Muscle of arm (tissue), 14 donors: ENCODE data around the gene ANTKMT. TPM values are rescaled to one million over a fixed set of nuclear protein-coding genes. Genes with fewer than 3 reads are reported as not detected.

ENCODE experiments used
- DNase-seq: peaks from one replicate; pipeline ENCODE4 v3.0.0-alpha.2; 2013
- long read RNA-seq, 11 donors: transcript quantifications; one replicate each; lab custom pipeline, GENCODE V29; 2026
- polyA plus RNA-seq, 12 donors: library from polyadenylated mRNA; unstranded; fragments of 120-200 nt; gene quantifications; one replicate each; pipeline ENCODE4 v1.2.1, GENCODE V29; 2013; ENCODE audit not compliant: insufficient read length in 12 of 12

The ANTKMT gene
- 10 to 100 TPM in 5 of 12 donors, 1 to 10 TPM in 6, not detected in 1; 4.9 to 25.5 (median 9.9) TPM for polyA plus RNA-seq
- long read RNA-seq, donor 1, transcript FAM173A-201 (4 exons, 806 nt) = minor isoform, 5 of 33 reads
- long read RNA-seq, donor 1, transcript FAM173A-207 (5 exons, 1,052 nt) = major isoform, 24 of 33 reads
- long read RNA-seq, donor 1, partial matches to known transcripts = 0 of 33 reads
- long read RNA-seq, donor 1, other reads (novel, unspliced or antisense) = 0 of 33 reads
- long read RNA-seq, donor 2, transcript FAM173A-207 (5 exons, 1,052 nt) = major isoform, 7 of 11 reads
- long read RNA-seq, donor 2, partial matches to known transcripts = 0 of 11 reads
- long read RNA-seq, donor 2, other reads (novel, unspliced or antisense) = 0 of 11 reads
- long read RNA-seq, donor 3, partial matches to known transcripts = 0 of 5 reads
- long read RNA-seq, donor 3, other reads (novel, unspliced or antisense) = 0 of 5 reads
- long read RNA-seq, donor 4, partial matches to known transcripts = 0 of 3 reads
- long read RNA-seq, donor 4, other reads (novel, unspliced or antisense) = 0 of 3 reads
- long read RNA-seq, donor 5, transcript FAM173A-207 (5 exons, 1,052 nt) = major isoform, 15 of 20 reads
- long read RNA-seq, donor 5, partial matches to known transcripts = 0 of 20 reads
- long read RNA-seq, donor 5, other reads (novel, unspliced or antisense) = 0 of 20 reads
- long read RNA-seq, donor 6, partial matches to known transcripts = 0 of 6 reads
- long read RNA-seq, donor 6, other reads (novel, unspliced or antisense) = 0 of 6 reads
- long read RNA-seq, donor 7, transcript FAM173A-207 (5 exons, 1,052 nt) = major isoform, 5 of 6 reads
- long read RNA-seq, donor 7, partial matches to known transcripts = 0 of 6 reads
- long read RNA-seq, donor 7, other reads (novel, unspliced or antisense) = 0 of 6 reads
- long read RNA-seq, donor 8, transcript FAM173A-207 (5 exons, 1,052 nt) = major isoform, 7 of 14 reads
- long read RNA-seq, donor 8, partial matches to known transcripts = 0 of 14 reads
- long read RNA-seq, donor 8, other reads (novel, unspliced or antisense) = 0 of 14 reads
- long read RNA-seq, donor 9, transcript FAM173A-207 (5 exons, 1,052 nt) = major isoform, 8 of 10 reads
- long read RNA-seq, donor 9, partial matches to known transcripts = 0 of 10 reads
- long read RNA-seq, donor 9, other reads (novel, unspliced or antisense) = 0 of 10 reads
- long read RNA-seq, donor 10, partial matches to known transcripts = 0 of 8 reads
- long read RNA-seq, donor 10, other reads (novel, unspliced or antisense) = 0 of 8 reads
- long read RNA-seq, donor 11, transcript FAM173A-207 (5 exons, 1,052 nt) = major isoform, 9 of 14 reads
- long read RNA-seq, donor 11, partial matches to known transcripts = 0 of 14 reads
- long read RNA-seq, donor 11, other reads (novel, unspliced or antisense) = 0 of 14 reads

- DNase-seq = peak; percentile 57
These were observed at the start of gene ANTKMT for GRCh38 chr16:720990-721764. Gene ANTKMT (plus strand): TSS chr16:721146. CDS start chr16:721275, 129 bp downstream.

GRCh38 chr16:671353-672131 lies 49.4 kb upstream of the ANTKMT start:
- DNase-seq = no peak

- no peak for DNase-seq
These were observed 48.6 kb upstream of the ANTKMT start for GRCh38 chr16:672371-672770.

- DNase-seq = no peak
These were observed 48.1 kb upstream of the ANTKMT start for GRCh38 chr16:672851-673250.

- no peak for DNase-seq
These were observed 47.5 kb upstream of the ANTKMT start for GRCh38 chr16:673399-673991.

- DNase-seq = no peak
These were observed 46.6 kb upstream of the ANTKMT start for GRCh38 chr16:674214-674881.

GRCh38 chr16:674968-675883 lies 45.7 kb upstream of the ANTKMT start, which contains the start of gene RHBDL1:
Gene RHBDL1 (plus strand): TSS chr16:675671. CDS start chr16:675791, 120 bp downstream.
- DNase-seq = no peak

GRCh38 chr16:675884-676564 lies 44.9 kb upstream of the ANTKMT start:
- no peak for DNase-seq

GRCh38 chr16:676565-676902 lies 44.4 kb upstream of the ANTKMT start:
- no peak for DNase-seq

GRCh38 chr16:676913-677312 lies 44.0 kb upstream of the ANTKMT start:
- DNase-seq = no peak

GRCh38 chr16:677316-678190 lies 43.4 kb upstream of the ANTKMT start:
- DNase-seq = no peak

- DNase-seq = no peak
These were observed 42.6 kb upstream of the ANTKMT start for GRCh38 chr16:678209-678857.

GRCh38 chr16:678858-679813 lies 41.8 kb upstream of the ANTKMT start:
- peak; percentile 60 for DNase-seq
